Measurements from ENCODE around the gene ANO6. TPM values are rescaled to one million over a fixed set of nuclear protein-coding genes. Genes with fewer than 3 reads are reported as not detected.

The ANO6 gene
- total RNA-seq, 1 donor from 2014 or later = 35.0 TPM

DNA sequence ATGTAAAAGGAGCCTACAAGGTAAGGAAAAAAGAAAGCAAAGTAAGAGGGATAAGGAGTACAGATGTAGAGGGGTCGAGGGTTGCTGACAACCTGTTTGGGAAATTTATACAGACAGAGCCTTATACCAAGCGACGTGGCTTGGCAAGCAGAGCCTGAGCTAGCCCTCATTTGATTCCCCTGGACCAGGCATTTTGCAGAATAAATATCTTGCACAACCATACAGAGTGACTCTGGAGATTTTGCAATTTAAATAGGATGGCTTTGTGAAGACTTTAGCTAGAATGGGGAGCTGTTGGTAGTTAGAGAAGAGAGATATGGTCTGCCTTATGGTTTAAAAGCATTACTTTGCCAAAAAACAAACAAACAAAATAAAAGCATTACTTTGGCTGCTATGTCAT lies 11.1 kb upstream of the ANO6 start:
- no peaks in the 10 kb centered on the region for H3K27me3 Mint-ChIP-seq
- TF ChIP-seq, protein P1, sequence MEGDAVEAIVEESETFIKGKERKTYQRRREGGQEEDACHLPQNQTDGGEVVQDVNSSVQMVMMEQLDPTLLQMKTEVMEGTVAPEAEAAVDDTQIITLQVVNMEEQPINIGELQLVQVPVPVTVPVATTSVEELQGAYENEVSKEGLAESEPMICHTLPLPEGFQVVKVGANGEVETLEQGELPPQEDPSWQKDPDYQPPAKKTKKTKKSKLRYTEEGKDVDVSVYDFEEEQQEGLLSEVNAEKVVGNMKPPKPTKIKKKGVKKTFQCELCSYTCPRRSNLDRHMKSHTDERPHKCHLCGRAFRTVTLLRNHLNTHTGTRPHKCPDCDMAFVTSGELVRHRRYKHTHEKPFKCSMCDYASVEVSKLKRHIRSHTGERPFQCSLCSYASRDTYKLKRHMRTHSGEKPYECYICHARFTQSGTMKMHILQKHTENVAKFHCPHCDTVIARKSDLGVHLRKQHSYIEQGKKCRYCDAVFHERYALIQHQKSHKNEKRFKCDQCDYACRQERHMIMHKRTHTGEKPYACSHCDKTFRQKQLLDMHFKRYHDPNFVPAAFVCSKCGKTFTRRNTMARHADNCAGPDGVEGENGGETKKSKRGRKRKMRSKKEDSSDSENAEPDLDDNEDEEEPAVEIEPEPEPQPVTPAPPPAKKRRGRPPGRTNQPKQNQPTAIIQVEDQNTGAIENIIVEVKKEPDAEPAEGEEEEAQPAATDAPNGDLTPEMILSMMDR (conservative IDR thresholded peaks at IDR 0.05) = no peak
- no peaks in the 10 kb centered on the region for H3K36me3 Mint-ChIP-seq
- no peak overlapping the region for H3K27ac Mint-ChIP-seq
- no peak overlapping the region for H3K4me3 Mint-ChIP-seq
- no peak for DNase-seq (ENCODE audit: extremely low spot score, unreplicated experiment)
- no peaks in the 10 kb centered on the region for H3K9me3 Mint-ChIP-seq
- peaks cover 5% of the 10 kb centered on the region for H3K4me1 Mint-ChIP-seq (ENCODE audit: unreplicated experiment)

DNA sequence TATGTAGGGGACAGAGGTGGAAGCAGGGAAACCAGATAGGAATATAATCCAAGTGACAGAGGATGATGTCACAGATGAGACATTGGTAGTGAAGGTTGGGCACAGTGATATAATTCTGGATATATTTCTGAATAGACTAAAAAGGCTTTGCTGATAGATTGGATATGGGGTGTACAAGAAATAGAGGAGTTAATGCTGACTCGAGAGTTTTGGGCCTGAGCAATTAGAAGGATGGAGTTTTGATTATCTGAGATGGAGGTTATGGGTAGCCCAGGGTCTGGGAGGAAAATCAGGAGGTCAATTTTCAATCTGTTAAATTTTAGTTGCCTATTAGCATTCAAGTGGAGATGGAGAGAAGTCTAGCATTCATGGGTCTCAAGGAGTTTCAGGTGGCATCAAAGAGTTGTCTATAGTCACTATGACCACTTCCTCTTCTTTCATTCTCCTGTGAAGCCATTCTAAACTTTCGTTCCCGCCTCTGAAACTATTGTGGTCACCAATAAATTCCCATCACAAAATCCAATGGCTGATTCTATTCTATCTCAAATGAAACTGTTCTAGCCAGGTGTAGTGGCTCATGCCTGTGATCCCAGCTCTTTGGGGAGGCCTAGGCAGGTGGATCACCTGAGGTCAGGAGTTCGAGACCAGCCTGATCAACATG lies 10.6 kb upstream of the ANO6 start:
- no peak for DNase-seq (ENCODE audit: extremely low spot score, unreplicated experiment)
- H3K4me1 Mint-ChIP-seq (ENCODE audit: unreplicated experiment) = peaks cover 5% of the 10 kb centered on the region
- H3K36me3 Mint-ChIP-seq = no peaks in the 10 kb centered on the region
- H3K27ac Mint-ChIP-seq = no peak overlapping the region
- no peaks in the 10 kb centered on the region for H3K27me3 Mint-ChIP-seq
- TF ChIP-seq, protein P1 (conservative IDR thresholded peaks at IDR 0.05) = no peak
- no peaks in the 10 kb centered on the region for H3K9me3 Mint-ChIP-seq
- no peak overlapping the region for H3K4me3 Mint-ChIP-seq

DNA sequence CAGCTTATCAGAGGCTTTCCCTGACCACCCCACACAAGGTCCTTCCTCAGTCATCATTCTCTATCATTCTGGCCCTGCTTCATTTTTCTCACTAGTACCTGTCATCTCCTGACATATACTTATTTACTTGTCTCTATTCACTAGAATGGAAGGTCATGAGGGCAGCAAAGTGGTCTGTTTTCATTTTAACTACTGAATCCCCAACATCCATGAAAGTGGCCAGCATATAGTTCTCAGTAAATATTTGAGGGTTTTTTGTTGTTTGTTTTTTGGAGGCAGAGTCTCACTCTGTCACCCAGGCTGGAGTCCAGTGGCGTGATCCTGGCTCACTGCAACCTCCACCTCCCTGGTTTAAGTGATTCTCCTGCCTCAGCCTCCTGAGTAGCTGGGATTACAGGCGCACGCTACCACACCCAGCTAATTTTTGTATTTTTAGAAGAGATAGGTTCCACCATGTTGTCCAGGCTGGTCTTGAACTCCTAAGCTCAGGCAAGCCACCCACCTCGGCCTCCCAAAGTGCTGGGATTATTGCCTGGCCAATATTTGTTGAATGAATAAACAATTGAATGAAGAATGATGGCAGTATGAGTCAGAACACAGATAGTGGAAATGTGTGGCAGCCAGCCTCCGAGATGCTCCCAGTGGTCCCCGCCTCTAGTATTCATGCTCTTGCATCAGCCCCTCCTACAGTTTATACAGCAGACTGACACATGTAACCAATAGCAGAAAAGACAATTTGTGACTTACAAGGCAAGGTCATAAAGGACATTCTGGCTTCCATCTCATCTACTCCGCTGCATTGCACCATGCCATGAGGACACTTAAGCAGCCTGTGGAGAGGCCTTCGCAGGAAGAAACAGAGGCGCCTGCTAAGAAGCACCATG lies 7.0 kb upstream of the ANO6 start:
- H3K4me3 Mint-ChIP-seq = no peak overlapping the region
- H3K36me3 Mint-ChIP-seq = peaks cover 5% of the 10 kb centered on the region
- no peak overlapping the region for H3K27ac Mint-ChIP-seq
- H3K27me3 Mint-ChIP-seq = no peaks in the 10 kb centered on the region
- H3K4me1 Mint-ChIP-seq (ENCODE audit: unreplicated experiment) = peaks cover 10% of the 10 kb centered on the region
- TF ChIP-seq, protein P1 (conservative IDR thresholded peaks at IDR 0.05) = no peak
- peaks cover 4% of the 10 kb centered on the region for H3K9me3 Mint-ChIP-seq
- DNase-seq (ENCODE audit: extremely low spot score, unreplicated experiment) = no peak

DNA sequence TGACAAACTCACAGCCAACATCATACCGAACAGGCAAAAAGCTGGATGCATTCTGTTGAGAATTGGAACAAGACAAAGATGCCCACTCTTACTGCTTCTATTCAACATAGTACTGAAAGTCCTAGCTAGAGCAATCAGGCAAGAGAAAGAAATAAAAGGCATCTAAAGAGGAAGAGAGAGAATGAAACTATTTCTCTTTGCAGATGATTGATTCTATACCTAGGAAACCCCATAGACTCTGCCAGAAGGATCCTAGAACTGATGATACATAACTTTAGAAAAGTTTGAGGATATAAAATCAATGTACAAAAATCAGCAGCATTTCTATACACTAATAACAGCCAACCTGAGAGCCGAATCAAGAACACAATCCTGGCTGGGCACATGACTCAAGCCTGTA lies 6.1 kb upstream of the ANO6 start:
- TF ChIP-seq, protein P1 (conservative IDR thresholded peaks at IDR 0.05) = no peak
- Mint-ChIP-seq H3K4me3 (no peak overlapping the region), H3K27ac (no peak overlapping the region), H3K4me1 (ENCODE audit: unreplicated experiment) (peaks cover 10% of the 10 kb centered on the region), H3K9me3 (peaks cover 4% of the 10 kb centered on the region), H3K27me3 (no peaks in the 10 kb centered on the region), H3K36me3 (peaks cover 5% of the 10 kb centered on the region)
- DNase-seq (ENCODE audit: extremely low spot score, unreplicated experiment) = no peak

DNA sequence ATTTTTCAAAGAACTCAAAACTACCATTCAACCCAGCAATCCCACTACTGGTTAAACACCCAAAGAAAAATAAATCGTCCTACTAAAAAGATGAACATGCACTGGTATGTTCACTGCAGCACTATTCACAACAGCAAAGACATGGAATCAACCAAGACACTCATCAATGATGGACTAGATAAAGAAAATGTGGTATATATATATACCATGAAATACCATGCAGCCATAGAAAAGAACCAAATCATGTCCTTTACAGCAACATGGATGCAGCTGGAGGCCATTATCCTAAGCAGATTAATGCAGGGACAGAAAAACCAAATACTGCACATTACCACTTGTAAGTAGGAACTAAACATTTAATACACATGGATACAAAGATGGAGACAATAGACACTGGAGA lies 3.8 kb upstream of the ANO6 start:
- H3K36me3 Mint-ChIP-seq = peaks cover 5% of the 10 kb centered on the region
- H3K27me3 Mint-ChIP-seq = no peaks in the 10 kb centered on the region
- H3K9me3 Mint-ChIP-seq = peaks cover 4% of the 10 kb centered on the region
- H3K4me3 Mint-ChIP-seq = no peak overlapping the region
- TF ChIP-seq, protein P1 (conservative IDR thresholded peaks at IDR 0.05) = no peak
- no peak for DNase-seq (ENCODE audit: extremely low spot score, unreplicated experiment)
- H3K27ac Mint-ChIP-seq = no peak overlapping the region
- peaks cover 10% of the 10 kb centered on the region for H3K4me1 Mint-ChIP-seq (ENCODE audit: unreplicated experiment)
